Hindlimb muscle (tissue), 1 donor: ENCODE measurements around the gene DAAM1. TPM values are rescaled to one million over a fixed set of nuclear protein-coding genes. Genes with fewer than 3 reads are reported as not detected.

Source experiments
- DNase-seq: peaks from one replicate; pipeline ENCODE4 v3.0.0-alpha.2; 2013
- polyA plus RNA-seq: library from polyadenylated mRNA; unstranded; fragments of 120-200 nt; gene quantifications from one replicate; pipeline ENCODE4 v1.2.1, GENCODE V29; 2013; ENCODE audit not compliant: insufficient read length

The DAAM1 gene
- polyA plus RNA-seq, 1 donor, result 45.6 TPM

DNA sequence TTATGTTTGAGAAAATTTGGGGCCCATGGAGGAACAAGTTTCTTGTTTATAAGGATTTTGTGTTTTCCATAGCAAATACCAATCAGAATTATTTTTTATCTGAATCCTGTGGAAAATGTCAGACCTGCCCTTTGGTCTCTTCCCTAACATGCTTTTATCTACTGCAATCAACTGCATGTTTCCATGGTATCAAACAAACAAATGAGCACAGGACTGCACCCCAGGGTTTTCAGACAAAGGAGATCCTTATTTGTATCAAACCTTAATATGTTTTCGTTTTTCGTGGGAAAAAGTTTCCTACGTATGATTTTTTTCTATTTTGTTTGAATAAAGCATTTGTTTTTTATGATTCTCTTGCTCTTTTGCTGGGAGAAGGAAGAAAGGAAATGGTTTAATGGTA, 185.6 kb downstream of the DAAM1 start:
- DNase-seq, result no peak

DNA sequence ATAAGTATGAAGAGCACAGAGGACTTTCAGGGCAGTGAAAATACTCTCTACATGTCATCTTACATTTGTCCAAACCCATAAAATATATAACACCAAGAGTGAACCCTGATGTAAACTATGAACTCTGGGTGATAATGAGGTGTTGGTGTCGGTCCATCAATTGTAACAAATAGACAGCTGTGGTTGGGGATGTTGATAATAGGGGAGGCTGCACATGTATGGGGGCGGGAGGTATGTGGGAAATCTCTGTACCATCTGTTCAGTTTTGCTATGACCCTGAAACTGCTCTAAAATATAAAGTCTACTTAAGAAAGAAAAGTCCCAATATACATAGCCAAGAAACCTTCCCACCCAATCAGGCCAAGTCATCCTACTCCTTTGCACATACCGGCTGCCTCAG, 188.2 kb downstream of the DAAM1 start:
- no peak for DNase-seq

DNA sequence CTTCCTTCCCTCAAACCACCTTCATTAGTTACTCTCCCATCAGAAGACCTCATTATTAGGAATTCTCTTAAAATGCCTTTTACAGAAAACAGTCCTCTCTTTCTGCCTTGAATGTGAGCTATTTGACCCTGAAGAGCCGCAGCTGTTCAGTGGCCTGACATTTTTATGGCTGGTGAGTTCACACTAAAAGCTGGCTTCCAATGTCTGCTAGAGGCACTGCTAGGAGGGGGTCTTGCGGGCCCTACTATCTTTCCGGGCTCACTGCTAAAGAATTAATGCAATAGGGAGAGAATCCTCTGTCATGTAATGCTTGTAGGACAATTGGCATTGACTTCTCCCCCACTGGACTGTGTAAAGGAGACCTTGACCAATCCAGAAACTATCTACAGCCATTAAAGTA, 189.0 kb downstream of the DAAM1 start:
- DNase-seq, result no peak

DNA sequence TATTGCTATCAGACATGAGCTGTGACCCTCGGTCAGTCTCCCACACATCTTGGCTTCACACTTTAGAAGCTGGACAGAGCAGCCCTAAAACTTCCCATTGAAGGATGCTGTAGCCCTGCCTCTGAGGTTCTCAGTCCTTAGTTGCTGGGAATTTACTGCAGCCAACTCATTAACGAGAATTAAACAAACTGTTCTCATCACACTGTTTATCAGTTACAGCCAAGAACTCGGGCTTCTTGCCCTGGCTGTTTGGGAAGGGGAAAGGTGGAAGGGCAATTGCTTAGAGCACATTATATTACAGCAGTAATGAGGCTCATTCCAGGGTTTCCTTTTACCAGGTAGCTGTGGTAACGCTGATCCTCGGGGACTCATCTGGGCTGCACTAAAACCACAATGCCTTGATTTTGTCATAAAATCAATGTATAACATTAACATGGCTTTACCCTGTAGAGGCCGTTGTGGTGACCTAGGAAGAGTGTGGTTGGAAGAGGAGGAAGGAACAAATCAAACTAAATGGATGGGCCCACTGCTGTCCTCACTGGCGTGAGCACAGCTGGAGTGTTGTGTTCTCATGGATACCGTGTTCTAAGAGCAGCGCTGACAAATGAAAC, 189.6 kb downstream of the DAAM1 start:
- DNase-seq, result no peak

DNA sequence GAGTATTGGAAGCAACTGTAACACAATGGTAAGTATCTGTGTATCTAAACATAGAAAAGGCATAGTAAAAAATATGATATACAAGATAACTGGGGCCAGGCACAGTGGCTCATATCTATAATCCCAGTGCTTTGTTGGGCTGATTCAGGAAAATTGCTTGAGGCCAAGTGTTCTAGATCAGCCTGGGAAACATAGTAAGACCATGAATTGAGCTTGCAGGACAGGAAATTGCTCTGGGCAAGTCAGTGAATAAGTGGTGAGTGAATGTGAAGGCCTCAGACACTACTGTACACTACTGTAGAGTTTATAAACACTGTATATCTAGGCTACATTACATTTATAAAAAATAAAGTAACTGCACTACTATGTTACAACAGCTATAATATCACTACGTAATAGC, 201.5 kb downstream of the DAAM1 start:
- no peak for DNase-seq

DNA sequence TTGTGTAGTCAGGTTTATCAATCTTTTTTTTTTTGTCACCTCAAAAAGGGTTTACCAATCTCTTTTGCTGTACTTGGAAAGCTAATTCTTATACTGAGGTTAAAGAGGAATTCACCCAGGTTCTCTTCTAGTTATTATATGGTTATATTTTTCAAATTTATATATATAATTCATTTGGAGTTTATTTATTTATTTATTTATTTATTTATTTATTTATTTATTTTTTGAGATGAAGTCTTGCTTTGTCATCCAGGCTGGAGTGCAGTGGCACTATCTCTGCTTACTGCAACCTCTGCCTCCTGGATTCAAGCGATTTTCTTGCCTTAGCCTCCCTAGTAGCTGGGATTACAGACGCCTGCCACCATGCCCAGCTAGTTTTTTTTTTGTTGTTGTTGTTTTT, 202.9 kb downstream of the DAAM1 start:
- DNase-seq, result no peak

DNA sequence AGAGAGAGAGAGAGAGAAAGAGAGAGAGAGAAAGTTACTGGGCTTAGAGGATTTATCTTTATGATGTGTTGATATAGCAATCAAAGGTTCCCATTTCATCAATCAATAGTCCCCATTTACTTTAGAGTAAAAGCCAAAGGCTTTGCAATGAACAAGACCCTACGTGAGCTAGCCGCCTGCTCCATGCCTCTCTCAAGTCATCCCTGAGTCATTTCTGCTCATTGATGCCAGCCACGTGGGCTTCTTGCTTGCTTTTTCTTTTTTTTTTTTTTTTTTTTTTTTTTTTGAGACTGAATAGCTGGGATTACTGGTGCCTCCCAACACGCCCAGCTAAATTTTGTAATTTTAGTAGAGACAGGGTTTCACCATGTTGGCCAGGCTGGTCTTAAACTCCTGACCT, 205.8 kb downstream of the DAAM1 start:
- no peak for DNase-seq

DNA sequence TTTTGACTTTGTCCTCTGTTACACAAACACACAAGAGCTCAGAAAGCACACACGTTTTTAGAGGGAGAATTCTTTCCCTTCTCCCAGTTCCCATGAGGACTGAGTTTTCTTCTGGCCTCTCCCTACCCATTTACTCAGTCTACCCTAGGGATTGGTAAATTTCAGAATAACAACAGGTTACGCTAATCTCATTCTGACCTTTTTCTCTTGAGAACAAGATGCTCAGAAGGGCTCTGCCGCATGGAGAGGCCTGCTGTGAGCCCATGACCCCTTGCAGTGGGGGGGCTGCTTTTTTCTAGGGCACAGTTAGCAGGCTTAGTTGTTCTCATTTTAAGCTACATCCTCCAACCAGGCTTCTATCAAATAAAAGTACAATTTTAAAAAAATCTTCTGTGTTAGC, 207.2 kb downstream of the DAAM1 start:
- no peak for DNase-seq

DNA sequence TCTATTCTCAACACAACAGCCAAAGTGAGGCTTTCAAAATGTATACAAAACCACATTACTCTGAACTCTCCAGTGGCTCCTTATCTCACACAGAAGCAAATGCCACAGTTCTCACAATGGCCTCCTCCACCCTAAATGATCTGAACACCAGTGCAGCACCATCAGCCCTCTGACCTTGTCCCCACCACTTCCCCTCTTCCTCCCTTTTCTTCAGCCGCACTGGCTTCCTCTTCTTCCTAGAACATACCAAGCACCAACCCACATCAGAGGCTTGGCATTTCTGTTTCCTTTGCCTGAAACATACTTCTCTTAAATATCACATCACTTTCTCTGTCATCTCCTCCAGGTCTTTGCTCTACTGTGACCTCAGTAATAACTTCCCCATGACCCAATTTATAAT, 210.4 kb downstream of the DAAM1 start:
- DNase-seq, result no peak

DNA sequence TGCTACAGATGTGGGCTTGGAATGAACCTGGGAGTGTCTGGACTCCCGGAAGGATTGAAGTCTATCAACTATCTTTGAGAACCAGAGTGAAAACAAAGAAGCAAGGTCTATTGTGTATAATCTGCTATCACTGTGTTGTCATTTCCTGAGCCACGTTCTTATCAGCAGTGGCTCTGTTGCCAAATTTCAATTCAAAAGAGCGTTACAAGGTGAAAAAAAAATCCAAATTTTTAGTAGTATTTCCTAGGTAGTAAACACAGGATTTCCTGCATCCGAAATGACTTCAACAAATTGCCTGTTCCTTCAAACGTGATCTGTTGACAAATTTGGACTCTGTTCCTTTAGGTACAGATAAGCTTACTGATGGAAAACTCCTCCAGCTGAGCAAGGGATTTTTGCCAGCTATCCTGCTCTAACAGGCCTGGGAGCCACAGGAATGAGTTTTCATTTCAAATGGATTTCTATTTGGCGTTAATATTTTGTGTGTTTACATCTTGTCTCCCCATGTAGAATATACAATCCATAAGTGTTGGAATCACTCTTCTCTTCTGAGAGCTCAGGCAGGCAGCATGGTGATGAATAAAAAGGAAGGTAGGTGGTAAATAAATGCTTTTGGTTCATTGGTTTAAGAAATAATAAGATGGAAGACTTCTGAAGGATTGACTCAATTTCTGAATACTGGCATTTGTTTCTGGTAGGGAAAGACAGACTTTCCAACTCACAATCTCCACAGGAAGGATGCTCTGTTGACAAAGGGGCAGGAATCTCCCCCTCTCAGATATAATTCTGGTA, 218.2 kb downstream of the DAAM1 start:
- DNase-seq, result no peak

DNA sequence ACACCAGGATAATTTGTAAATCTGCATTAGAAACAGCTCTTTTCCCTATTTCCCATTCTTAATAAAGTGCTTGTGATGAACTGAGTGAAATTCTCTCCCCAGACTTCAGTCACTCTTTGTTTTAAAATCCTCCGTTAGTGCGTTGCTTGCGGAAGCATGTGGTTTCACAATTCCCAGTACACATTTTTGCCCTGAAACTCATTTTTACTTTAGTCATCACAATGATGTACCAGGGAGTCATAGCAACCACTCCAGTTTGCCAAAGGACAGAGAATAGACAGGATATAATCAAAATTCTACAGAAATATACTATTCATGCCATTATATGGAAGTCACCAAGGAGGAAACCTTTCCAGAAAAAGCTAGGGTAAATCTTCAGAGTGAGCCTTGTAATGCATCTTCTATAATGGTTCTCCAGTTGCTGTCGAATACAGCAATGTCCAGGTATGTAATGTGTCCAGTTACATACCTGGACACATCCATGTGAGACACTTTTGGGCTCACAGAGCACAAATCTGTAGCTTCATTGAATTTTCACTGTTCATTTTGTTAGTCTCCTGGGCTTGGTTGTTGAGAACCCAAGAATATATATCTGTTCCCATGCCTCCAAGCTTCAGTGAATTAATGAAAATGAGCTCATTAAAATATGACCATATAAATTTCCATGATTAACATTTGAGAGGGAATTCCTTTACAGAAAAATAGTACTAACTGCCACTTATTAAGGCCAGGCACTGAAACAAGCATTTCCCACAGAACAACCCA, 219.0 kb downstream of the DAAM1 start:
- no peak for DNase-seq

DNA sequence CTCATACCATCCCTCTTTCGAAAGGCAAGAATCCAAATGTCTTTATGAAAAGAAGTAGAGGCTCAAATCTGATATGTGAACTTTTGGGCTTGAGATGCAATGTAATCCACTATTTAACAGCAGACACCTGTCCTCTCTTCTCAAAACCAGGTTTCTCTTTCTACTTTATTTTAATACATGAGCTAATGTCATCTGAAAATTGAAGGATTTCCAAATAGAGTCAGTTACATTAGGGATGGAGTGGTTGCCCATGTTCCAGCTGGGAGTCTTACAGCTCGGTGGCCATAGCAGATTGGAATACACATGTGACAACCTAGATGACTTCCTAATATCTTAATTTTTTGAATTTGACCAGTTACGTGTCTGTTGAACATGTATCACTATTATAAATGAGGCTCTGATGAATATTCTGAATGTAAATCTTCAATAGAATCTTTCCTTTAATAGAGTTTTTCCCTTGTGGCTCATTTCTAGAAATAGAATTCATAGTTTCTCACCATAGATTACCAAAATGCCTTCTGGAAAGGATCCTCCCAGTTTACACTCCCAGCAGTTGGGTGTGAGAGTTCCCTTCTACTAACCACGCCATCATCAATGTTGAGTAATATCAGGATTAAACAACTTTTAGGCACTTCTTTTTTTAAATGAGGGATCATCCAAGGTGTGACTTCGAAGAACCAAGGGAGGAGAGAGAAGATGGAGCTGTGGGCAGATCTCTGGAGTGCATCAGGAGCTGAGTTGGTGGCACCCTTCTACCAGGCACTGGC, 227.6 kb downstream of the DAAM1 start:
- no peak for DNase-seq

DNA sequence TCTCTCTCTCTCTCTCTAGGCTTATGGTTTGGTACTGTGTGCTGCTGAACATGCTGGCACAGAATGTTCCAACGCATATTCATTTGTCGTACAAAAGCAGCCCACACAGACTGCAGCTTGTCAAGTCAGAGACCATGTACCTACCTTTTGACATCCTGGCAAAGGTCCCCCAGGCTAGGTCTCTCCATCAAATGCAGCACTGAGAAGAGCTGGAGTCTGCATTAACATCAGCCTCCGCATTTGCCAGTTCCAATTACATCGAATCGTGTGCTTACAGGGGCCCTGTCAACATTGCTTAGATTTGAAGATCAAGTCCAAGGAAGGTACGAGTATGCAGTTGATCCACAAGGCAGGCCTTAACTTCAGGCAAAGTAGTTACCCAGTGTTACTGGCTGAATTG, 228.8 kb downstream of the DAAM1 start:
- no peak for DNase-seq

DNA sequence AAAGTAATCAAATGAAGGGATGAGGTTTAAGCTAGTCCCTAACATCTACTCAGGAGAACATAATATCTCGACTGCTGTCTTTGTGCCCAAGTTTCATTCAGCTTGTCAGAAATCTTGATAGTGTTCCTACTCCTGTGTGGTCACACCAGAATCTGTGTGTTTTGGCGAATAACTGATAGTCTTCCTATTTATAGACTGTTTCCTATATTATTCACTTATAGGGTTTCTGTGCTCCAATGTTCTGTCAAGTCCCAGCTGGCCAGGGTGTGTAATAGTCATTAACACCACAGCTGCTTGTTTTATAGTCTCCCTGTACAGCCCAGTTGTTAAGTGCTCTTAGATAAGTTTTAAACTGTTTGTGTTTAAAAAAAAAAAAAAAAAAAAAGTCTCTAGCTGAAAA, 230.8 kb downstream of the DAAM1 start:
- no peak for DNase-seq
